Measurements from ENCODE around the gene STAB2.

Gene STAB2

GRCh38 chr12:103748875-103749274 is 161.8 kb downstream of the STAB2 start:
- TF ChIP-seq CTCF (IDR thresholded peaks at IDR 0.05; ENCODE audit: insufficient read depth, low read length, missing control alignments): no peak
- no peak overlapping the region for H3K4me3 ChIP-seq (ENCODE audit: low read depth, low read length)
- ChIA-PET CTCF (no interaction called here), POLR2A (no interaction called here)
- no peak for DNase-seq (ENCODE audit: low read depth, low spot score)

- TF ChIP-seq CTCF (IDR thresholded peaks at IDR 0.05; ENCODE audit: insufficient read depth, low read length, missing control alignments): no peak
- no peak for DNase-seq (ENCODE audit: low read depth, low spot score)
- ChIA-PET POLR2A (no interaction called here), CTCF (no interaction called here)
- H3K4me3 ChIP-seq (ENCODE audit: low read depth, low read length): no peak overlapping the region
Measured at GRCh38 chr12:103751171-103751570, 164.1 kb downstream of the STAB2 start.

GRCh38 chr12:103751600-103751999 is 164.5 kb downstream of the STAB2 start:
- TF ChIP-seq CTCF (IDR thresholded peaks at IDR 0.05; ENCODE audit: insufficient read depth, low read length, missing control alignments): no peak
- peak; percentile 4 for DNase-seq (ENCODE audit: low read depth, low spot score)
- CTCF ChIA-PET: no interaction called here
- no peak overlapping the region for H3K4me3 ChIP-seq (ENCODE audit: low read depth, low read length)
- POLR2A ChIA-PET: no interaction called here

GRCh38 chr12:103755425-103755824 is 168.4 kb downstream of the STAB2 start:
- POLR2A ChIA-PET: no interaction called here
- CTCF ChIA-PET: interaction anchor here (0.7 kb wide), 1 partner anchor 115 kb away, joined by 3 read pairs; no protein-coding TSS in a partner anchor
- no peak overlapping the region for H3K4me3 ChIP-seq (ENCODE audit: low read depth, low read length)
- no peak for TF ChIP-seq CTCF (IDR thresholded peaks at IDR 0.05; ENCODE audit: insufficient read depth, low read length, missing control alignments)
- DNase-seq (ENCODE audit: low read depth, low spot score): no peak

GRCh38 chr12:103756443-103756842 is 169.4 kb downstream of the STAB2 start:
- ChIA-PET POLR2A (no interaction called here), CTCF (no interaction called here)
- no peak for DNase-seq (ENCODE audit: low read depth, low spot score)
- no peak overlapping the region for H3K4me3 ChIP-seq (ENCODE audit: low read depth, low read length)
- TF ChIP-seq CTCF (IDR thresholded peaks at IDR 0.05; ENCODE audit: insufficient read depth, low read length, missing control alignments): no peak

- no peak overlapping the region for H3K4me3 ChIP-seq (ENCODE audit: low read depth, low read length)
- ChIA-PET POLR2A (no interaction called here), CTCF (no interaction called here)
- TF ChIP-seq CTCF (IDR thresholded peaks at IDR 0.05; ENCODE audit: insufficient read depth, low read length, missing control alignments): no peak
- DNase-seq (ENCODE audit: low read depth, low spot score): no peak
Measured at GRCh38 chr12:103757248-103757647, 170.2 kb downstream of the STAB2 start.

Data from AG04449 (cell line).